ENCODE data around the gene TARBP1. TPM values are rescaled to one million over a fixed set of nuclear protein-coding genes. Genes with fewer than 3 reads are reported as not detected.

Gene TARBP1
- total RNA-seq, 1 experiment from 2014 or later: 38.1 TPM

- H3K36me3 Mint-ChIP-seq (ENCODE audit: insufficient read depth, unreplicated experiment): peaks cover 7% of the 10 kb centered on the region
- BruUV-seq (replicated peaks): no TSS peak
- H3K9me3 Mint-ChIP-seq (ENCODE audit: low read depth, unreplicated experiment): no peaks in the 10 kb centered on the region
- TF ChIP-seq, protein P1, sequence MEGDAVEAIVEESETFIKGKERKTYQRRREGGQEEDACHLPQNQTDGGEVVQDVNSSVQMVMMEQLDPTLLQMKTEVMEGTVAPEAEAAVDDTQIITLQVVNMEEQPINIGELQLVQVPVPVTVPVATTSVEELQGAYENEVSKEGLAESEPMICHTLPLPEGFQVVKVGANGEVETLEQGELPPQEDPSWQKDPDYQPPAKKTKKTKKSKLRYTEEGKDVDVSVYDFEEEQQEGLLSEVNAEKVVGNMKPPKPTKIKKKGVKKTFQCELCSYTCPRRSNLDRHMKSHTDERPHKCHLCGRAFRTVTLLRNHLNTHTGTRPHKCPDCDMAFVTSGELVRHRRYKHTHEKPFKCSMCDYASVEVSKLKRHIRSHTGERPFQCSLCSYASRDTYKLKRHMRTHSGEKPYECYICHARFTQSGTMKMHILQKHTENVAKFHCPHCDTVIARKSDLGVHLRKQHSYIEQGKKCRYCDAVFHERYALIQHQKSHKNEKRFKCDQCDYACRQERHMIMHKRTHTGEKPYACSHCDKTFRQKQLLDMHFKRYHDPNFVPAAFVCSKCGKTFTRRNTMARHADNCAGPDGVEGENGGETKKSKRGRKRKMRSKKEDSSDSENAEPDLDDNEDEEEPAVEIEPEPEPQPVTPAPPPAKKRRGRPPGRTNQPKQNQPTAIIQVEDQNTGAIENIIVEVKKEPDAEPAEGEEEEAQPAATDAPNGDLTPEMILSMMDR (IDR thresholded peaks at IDR 0.05; ENCODE audit: unreplicated experiment): no peak
- intact Hi-C loops (cut with micrococcal nuclease; ENCODE audit: unreplicated experiment): no loop called here
- H3K4me3 Mint-ChIP-seq (ENCODE audit: low read depth, unreplicated experiment): no peak overlapping the region
- CTCF ChIA-PET: no interaction called here
- H3K4me1 Mint-ChIP-seq (ENCODE audit: low read depth, unreplicated experiment): no peaks in the 10 kb centered on the region
- H3K27ac Mint-ChIP-seq (ENCODE audit: unreplicated experiment): no peak overlapping the region
- no peaks in the 10 kb centered on the region for H3K27me3 Mint-ChIP-seq (ENCODE audit: unreplicated experiment)
- no peak for DNase-seq
Observed at GRCh38 chr1:234430691-234431090, 48.3 kb downstream of the TARBP1 start.

DNA sequence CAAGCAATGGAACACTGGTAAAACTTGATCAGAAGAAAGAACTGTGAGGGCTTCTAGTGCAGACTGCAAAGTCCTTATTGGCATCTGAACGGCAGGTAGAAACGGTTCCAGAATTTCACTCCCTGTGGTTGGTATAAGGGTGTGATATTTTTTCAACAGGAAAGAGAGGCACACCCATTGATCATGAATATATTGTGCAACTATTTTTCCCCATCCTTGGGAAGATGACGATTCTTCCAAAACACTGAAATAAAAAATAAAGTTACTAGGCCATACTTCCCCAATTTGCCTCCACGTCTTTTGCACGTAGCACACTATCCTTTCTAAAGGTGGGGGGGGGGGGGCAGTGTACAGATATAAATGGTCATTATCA, 49.6 kb downstream of the TARBP1 start:
- Mint-ChIP-seq H3K36me3 (ENCODE audit: insufficient read depth, unreplicated experiment) (peaks cover 12% of the 10 kb centered on the region), H3K4me3 (ENCODE audit: low read depth, unreplicated experiment) (no peak overlapping the region), H3K27me3 (ENCODE audit: unreplicated experiment) (no peaks in the 10 kb centered on the region), H3K9me3 (ENCODE audit: low read depth, unreplicated experiment) (no peaks in the 10 kb centered on the region), H3K4me1 (ENCODE audit: low read depth, unreplicated experiment) (no peaks in the 10 kb centered on the region), H3K27ac (ENCODE audit: unreplicated experiment) (no peak overlapping the region)
- TF ChIP-seq, protein P1 (IDR thresholded peaks at IDR 0.05; ENCODE audit: unreplicated experiment): no peak
- CTCF ChIA-PET: no interaction called here
- intact Hi-C loops (cut with micrococcal nuclease; ENCODE audit: unreplicated experiment): no loop called here
- DNase-seq: no peak
- no TSS peak for BruUV-seq (replicated peaks)

GRCh38 chr1:234427950-234428646, 50.9 kb downstream of the TARBP1 start:
- H3K9me3 Mint-ChIP-seq (ENCODE audit: low read depth, unreplicated experiment): no peaks in the 10 kb centered on the region
- no TSS peak for BruUV-seq (replicated peaks)
- no peak overlapping the region for H3K4me3 Mint-ChIP-seq (ENCODE audit: low read depth, unreplicated experiment)
- CTCF ChIA-PET: no interaction called here
- H3K4me1 Mint-ChIP-seq (ENCODE audit: low read depth, unreplicated experiment): no peaks in the 10 kb centered on the region
- no peaks in the 10 kb centered on the region for H3K27me3 Mint-ChIP-seq (ENCODE audit: unreplicated experiment)
- H3K27ac Mint-ChIP-seq (ENCODE audit: unreplicated experiment): no peak overlapping the region
- no peak for DNase-seq
- intact Hi-C loops (cut with micrococcal nuclease; ENCODE audit: unreplicated experiment): no loop called here
- TF ChIP-seq, protein P1 (IDR thresholded peaks at IDR 0.05; ENCODE audit: unreplicated experiment): no peak
- H3K36me3 Mint-ChIP-seq (ENCODE audit: insufficient read depth, unreplicated experiment): peaks cover 12% of the 10 kb centered on the region

GRCh38 chr1:234413990-234414389, 65.0 kb downstream of the TARBP1 start:
- Mint-ChIP-seq H3K27me3 (ENCODE audit: unreplicated experiment) (no peaks in the 10 kb centered on the region), H3K36me3 (ENCODE audit: insufficient read depth, unreplicated experiment) (no peaks in the 10 kb centered on the region), H3K27ac (ENCODE audit: unreplicated experiment) (no peak overlapping the region), H3K9me3 (ENCODE audit: low read depth, unreplicated experiment) (no peaks in the 10 kb centered on the region), H3K4me1 (ENCODE audit: low read depth, unreplicated experiment) (no peaks in the 10 kb centered on the region), H3K4me3 (ENCODE audit: low read depth, unreplicated experiment) (no peak overlapping the region)
- CTCF ChIA-PET: no interaction called here
- no TSS peak for BruUV-seq (replicated peaks)
- TF ChIP-seq, protein P1 (IDR thresholded peaks at IDR 0.05; ENCODE audit: unreplicated experiment): no peak
- DNase-seq: no peak
- intact Hi-C loops (cut with micrococcal nuclease; ENCODE audit: unreplicated experiment): no loop called here
